NOMO-1 (cell line): Measurements from ENCODE around the gene TMEM131.

ENCODE experiments used
- DNase-seq, 2 experiments: peaks; one replicate each; lab custom pipeline; 2025; ENCODE audit not compliant: unreplicated experiment in 2 of 2; lab: John Stamatoyannopoulos, UW

Gene TMEM131

GRCh38 chr2:97728091-97728731 is 267.5 kb downstream of the TMEM131 start:
- DNase-seq = no peak

- no peak for DNase-seq
Observed at GRCh38 chr2:97727296-97727695, 268.5 kb downstream of the TMEM131 start.

GRCh38 chr2:97726261-97727064 is 269.3 kb downstream of the TMEM131 start:
- no peak for DNase-seq

GRCh38 chr2:97724946-97725688 is 270.6 kb downstream of the TMEM131 start:
- DNase-seq = no peak

- no peak for DNase-seq
Observed at GRCh38 chr2:97724501-97724900, 271.2 kb downstream of the TMEM131 start.

- no peak for DNase-seq
Observed at GRCh38 chr2:97724073-97724410, 271.7 kb downstream of the TMEM131 start.

GRCh38 chr2:97723156-97724072 is 272.3 kb downstream of the TMEM131 start:
- no peak for DNase-seq

- DNase-seq = no peak
Observed at GRCh38 chr2:97722227-97722626, 273.5 kb downstream of the TMEM131 start.

- DNase-seq = no peak
Observed at GRCh38 chr2:97720746-97721145, 275.0 kb downstream of the TMEM131 start.

GRCh38 chr2:97719362-97720155 is 276.2 kb downstream of the TMEM131 start:
- DNase-seq = no peak

GRCh38 chr2:97718942-97719341 is 276.8 kb downstream of the TMEM131 start:
- no peak for DNase-seq

GRCh38 chr2:97718051-97718882 is 277.5 kb downstream of the TMEM131 start:
- DNase-seq = no peak

GRCh38 chr2:97717613-97717995 is 278.1 kb downstream of the TMEM131 start:
- no peak for DNase-seq

- DNase-seq = no peak
Observed at GRCh38 chr2:97716695-97717612, 278.8 kb downstream of the TMEM131 start.

- DNase-seq = no peak
Observed at GRCh38 chr2:97715951-97716694, 279.6 kb downstream of the TMEM131 start.

GRCh38 chr2:97714950-97715652 is 280.6 kb downstream of the TMEM131 start:
- DNase-seq = no peak
